Measurements from ENCODE around the gene PROM1. TPM values are rescaled to one million over a fixed set of nuclear protein-coding genes. Genes with fewer than 3 reads are reported as not detected.

PROM1 gene
- total and polyA plus RNA-seq, 9 of the 15 experiments (the other 6 are each of a cell fraction or from before 2014, with no cell fraction given): 0.05 TPM; not detected in 8

- TF ChIP-seq JUNB (CRISPR knock-in tag; conservative IDR thresholded peaks at IDR 0.05) (no peak), ZNF639 (CRISPR knock-in tag; conservative IDR thresholded peaks at IDR 0.05 in 1 of 2, IDR thresholded peaks at IDR 0.05 in 1 of 2) (no peak), THRB (CRISPR knock-in tag; conservative IDR thresholded peaks at IDR 0.05) (no peak)
Observed at GRCh38 chr4:16027114-16027513, 56.7 kb downstream of the PROM1 start (continued).

GRCh38 chr4:16026160-16026761 lies 57.6 kb downstream of the PROM1 start:
- no TSS peak for BruUV-seq (replicated peaks)
- ChIA-PET POLR2A (no interaction called here), CTCF (ENCODE audit: low intra/inter-chr PET ratio) (interaction anchor here (0.7 to 3.7 kb wide), 5 partner anchors 221 to 417 kb away, joined by 3 to 28 read pairs (median 4); no protein-coding TSS in a partner anchor)
- Histone ChIP-seq H3K27me3 (ENCODE audit: control insufficient read depth in 2 of 2, insufficient read depth in 2 of 2, low read length in 2 of 2) (peaks cover 5 to 14% of the 10 kb centered on the region in 2 experiments; a peak in 2 of 5 replicates), H3K4me3 (no peak overlapping the region), H2AFZ (ENCODE audit: low read depth, low read length) (no peak overlapping the region), H3K4me1 (replicated peaks in 1 of 2; ENCODE audit: control insufficient read depth in 2 of 2, insufficient read depth in 2 of 2, low read length in 2 of 2) (no peaks in the 10 kb centered on the region), H3K9me3 (replicated peaks; ENCODE audit: control insufficient read depth, insufficient read depth, low read depth, low read length) (no peaks in the 10 kb centered on the region), H3K9ac (ENCODE audit: insufficient read depth in 1 of 2, low read depth in 2 of 2, low read length in 2 of 2) (no peak overlapping the region), H3K4me2 (ENCODE audit: insufficient read depth, low read length) (no peak overlapping the region), H3K9me1 (ENCODE audit: control insufficient read depth, insufficient read depth, low read length) (no peaks in the 10 kb centered on the region), H3K27ac (ENCODE audit: extremely low read depth, low read depth, low read length) (no peak overlapping the region), H3K79me2 (ENCODE audit: control insufficient read depth, insufficient read depth, low read length) (no peaks in the 10 kb centered on the region), H4K20me1 (replicated peaks; ENCODE audit: control insufficient read depth, insufficient read depth, low read length) (no peaks in the 10 kb centered on the region; the same call in 1 of the 2 replicates), H3K36me3 (ENCODE audit: control insufficient read depth, insufficient read depth, low read length) (no peaks in the 10 kb centered on the region)
- under 1% methylated on average over 5 of the region's 5 CpGs for WGBS (ENCODE audit: insufficient coverage, low coverage, missing lambda C conversion rate)
- peak; percentile 93 for FAIRE-seq
- in situ Hi-C loops (cut with MboI): no loop called here
- peak; percentile 61; the same call in 2 of the 3 replicates for ATAC-seq
- intact Hi-C loops (cut with micrococcal nuclease): loop anchor here (1.0 to 10.0 kb wide), 4 partner anchors 173 to 559 kb away; no protein-coding TSS in a partner anchor
- DNase-seq (ENCODE audit: extremely low read depth in 1 of 4, low spot score in 3 of 4): peak; percentile 37 to 65 (median 47)
- TF ChIP-seq IRF1 (CRISPR knock-in tag; IDR thresholded peaks at IDR 0.05; ENCODE audit: borderline replicate concordance) (no peak), C11orf30 (IDR thresholded peaks at IDR 0.05; ENCODE audit: low read depth) (no peak), ARID3A (IDR thresholded peaks at IDR 0.05; ENCODE audit: borderline replicate concordance, low read depth, low read length) (no peak), SMC3 (conservative IDR thresholded peaks at IDR 0.05; ENCODE audit: insufficient read depth, low read depth, low read length) (peak; percentile 48; the same call in 1 of the 2 replicates), SMARCA4 (IDR thresholded peaks at IDR 0.05) (no peak), ESRRB (CRISPR knock-in tag; IDR thresholded peaks at IDR 0.05; ENCODE audit: borderline replicate concordance) (no peak), ZKSCAN3 (CRISPR knock-in tag; IDR thresholded peaks at IDR 0.05) (no peak), TAF9B (IDR thresholded peaks at IDR 0.05; ENCODE audit: partially characterized antibody) (no peak), FOSL1 (tag; conservative IDR thresholded peaks at IDR 0.05) (no peak), HDAC8 (tag; IDR thresholded peaks at IDR 0.05) (no peak)

Data from K562 (cell line).